ENCODE results near the gene KIF16B. TPM values are rescaled to one million over a fixed set of nuclear protein-coding genes. Genes with fewer than 3 reads are reported as not detected.

The KIF16B gene
- total RNA-seq, 1 experiment from 2014 or later, result 16.6 TPM

DNA sequence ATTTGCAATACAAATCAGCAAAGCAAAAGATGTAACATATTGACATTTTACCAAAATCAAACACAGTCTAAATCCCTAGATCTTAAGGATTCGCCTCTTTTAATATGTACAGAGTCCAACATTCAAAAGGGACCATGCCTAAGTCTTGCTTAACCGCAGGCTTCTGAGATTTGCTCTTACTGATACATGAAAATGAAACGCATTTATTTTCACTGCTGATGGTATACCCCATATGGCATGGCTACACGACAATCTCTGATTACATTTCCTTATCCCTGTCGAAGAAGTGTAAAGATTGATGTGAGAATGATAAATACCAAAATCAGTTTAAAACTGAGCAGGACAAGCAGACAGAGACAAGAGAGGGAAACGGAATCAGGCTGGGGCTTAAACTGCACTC is 75.4 kb downstream of the KIF16B start:
- intact Hi-C loops (cut with micrococcal nuclease; ENCODE audit: unreplicated experiment) (no loop called here), in situ Hi-C loops (cut with HindIII; ENCODE audit: low pct_unique_long_range_greater_than_20kb, low sequenced_read_pairs) (no loop called here)
- ATAC-seq (no peak), DNase-seq (ENCODE audit: low read depth, low spot score) (no peak)
- Histone ChIP-seq H3K4me3 (ENCODE audit: low read depth in 2 of 2, low read length in 2 of 2) (no peak overlapping the region), H3K4me1 (ENCODE audit: control insufficient read depth, insufficient read depth, low read length) (no peaks in the 10 kb centered on the region), H3K27ac (ENCODE audit: low read length) (no peak overlapping the region), H3K9me3 (ENCODE audit: control insufficient read depth, insufficient read depth, low read depth, low read length) (no peaks in the 10 kb centered on the region), H3K36me3 (ENCODE audit: control insufficient read depth, insufficient read depth, low read length) (no peaks in the 10 kb centered on the region), H3K27me3 (ENCODE audit: control insufficient read depth, insufficient read depth, low read length) (no peaks in the 10 kb centered on the region)
- BruUV-seq (replicated peaks), result no TSS peak
- POLR2A ChIA-PET, result no interaction called here
- CTCF ChIA-PET, result no interaction called here
- no peak for TF ChIP-seq TCF7L2 (IDR thresholded peaks at IDR 0.05; ENCODE audit: low read depth, low read length)
- no peak for TF ChIP-seq SIN3A (IDR thresholded peaks at IDR 0.05; ENCODE audit: borderline replicate concordance, insufficient read depth, low read depth, low read length)
- TF ChIP-seq POLR2AphosphoS5 (IDR thresholded peaks at IDR 0.05; ENCODE audit: low read depth, low read length), result no peak
- TF ChIP-seq, protein P1, sequence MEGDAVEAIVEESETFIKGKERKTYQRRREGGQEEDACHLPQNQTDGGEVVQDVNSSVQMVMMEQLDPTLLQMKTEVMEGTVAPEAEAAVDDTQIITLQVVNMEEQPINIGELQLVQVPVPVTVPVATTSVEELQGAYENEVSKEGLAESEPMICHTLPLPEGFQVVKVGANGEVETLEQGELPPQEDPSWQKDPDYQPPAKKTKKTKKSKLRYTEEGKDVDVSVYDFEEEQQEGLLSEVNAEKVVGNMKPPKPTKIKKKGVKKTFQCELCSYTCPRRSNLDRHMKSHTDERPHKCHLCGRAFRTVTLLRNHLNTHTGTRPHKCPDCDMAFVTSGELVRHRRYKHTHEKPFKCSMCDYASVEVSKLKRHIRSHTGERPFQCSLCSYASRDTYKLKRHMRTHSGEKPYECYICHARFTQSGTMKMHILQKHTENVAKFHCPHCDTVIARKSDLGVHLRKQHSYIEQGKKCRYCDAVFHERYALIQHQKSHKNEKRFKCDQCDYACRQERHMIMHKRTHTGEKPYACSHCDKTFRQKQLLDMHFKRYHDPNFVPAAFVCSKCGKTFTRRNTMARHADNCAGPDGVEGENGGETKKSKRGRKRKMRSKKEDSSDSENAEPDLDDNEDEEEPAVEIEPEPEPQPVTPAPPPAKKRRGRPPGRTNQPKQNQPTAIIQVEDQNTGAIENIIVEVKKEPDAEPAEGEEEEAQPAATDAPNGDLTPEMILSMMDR (IDR thresholded peaks at IDR 0.05), result no peak
- TF ChIP-seq, protein P2, sequence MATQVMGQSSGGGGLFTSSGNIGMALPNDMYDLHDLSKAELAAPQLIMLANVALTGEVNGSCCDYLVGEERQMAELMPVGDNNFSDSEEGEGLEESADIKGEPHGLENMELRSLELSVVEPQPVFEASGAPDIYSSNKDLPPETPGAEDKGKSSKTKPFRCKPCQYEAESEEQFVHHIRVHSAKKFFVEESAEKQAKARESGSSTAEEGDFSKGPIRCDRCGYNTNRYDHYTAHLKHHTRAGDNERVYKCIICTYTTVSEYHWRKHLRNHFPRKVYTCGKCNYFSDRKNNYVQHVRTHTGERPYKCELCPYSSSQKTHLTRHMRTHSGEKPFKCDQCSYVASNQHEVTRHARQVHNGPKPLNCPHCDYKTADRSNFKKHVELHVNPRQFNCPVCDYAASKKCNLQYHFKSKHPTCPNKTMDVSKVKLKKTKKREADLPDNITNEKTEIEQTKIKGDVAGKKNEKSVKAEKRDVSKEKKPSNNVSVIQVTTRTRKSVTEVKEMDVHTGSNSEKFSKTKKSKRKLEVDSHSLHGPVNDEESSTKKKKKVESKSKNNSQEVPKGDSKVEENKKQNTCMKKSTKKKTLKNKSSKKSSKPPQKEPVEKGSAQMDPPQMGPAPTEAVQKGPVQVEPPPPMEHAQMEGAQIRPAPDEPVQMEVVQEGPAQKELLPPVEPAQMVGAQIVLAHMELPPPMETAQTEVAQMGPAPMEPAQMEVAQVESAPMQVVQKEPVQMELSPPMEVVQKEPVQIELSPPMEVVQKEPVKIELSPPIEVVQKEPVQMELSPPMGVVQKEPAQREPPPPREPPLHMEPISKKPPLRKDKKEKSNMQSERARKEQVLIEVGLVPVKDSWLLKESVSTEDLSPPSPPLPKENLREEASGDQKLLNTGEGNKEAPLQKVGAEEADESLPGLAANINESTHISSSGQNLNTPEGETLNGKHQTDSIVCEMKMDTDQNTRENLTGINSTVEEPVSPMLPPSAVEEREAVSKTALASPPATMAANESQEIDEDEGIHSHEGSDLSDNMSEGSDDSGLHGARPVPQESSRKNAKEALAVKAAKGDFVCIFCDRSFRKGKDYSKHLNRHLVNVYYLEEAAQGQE (IDR thresholded peaks at IDR 0.05; ENCODE audit: insufficient read depth in 1 of 2, low read depth in 2 of 2, low read length in 1 of 2), result no peak

DNA sequence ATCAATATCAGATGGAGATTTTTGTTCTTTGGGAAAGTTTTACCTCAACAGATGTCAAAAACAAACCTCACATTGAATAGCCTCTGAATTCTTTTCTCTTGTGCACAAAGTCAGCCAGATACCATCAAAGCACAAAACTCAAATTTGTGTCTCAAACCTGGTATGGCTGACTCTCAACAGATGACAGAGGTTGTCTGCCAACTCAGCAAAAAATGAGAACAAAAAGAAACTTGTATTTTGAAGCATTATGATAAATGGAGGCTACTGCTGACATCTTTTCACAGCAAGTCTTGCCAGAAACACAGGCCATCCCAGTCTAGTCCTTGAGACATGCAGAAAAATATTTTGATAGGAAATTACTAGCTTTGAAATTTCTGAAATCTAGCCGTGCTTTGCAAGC is 79.8 kb downstream of the KIF16B start:
- Histone ChIP-seq H3K9me3 (ENCODE audit: control insufficient read depth, insufficient read depth, low read depth, low read length) (no peaks in the 10 kb centered on the region), H3K27me3 (ENCODE audit: control insufficient read depth, insufficient read depth, low read length) (no peaks in the 10 kb centered on the region), H3K4me1 (ENCODE audit: control insufficient read depth, insufficient read depth, low read length) (no peaks in the 10 kb centered on the region), H3K36me3 (ENCODE audit: control insufficient read depth, insufficient read depth, low read length) (no peaks in the 10 kb centered on the region), H3K27ac (ENCODE audit: low read length) (no peak overlapping the region), H3K4me3 (ENCODE audit: low read depth in 2 of 2, low read length in 2 of 2) (no peak overlapping the region)
- TF ChIP-seq POLR2AphosphoS5 (IDR thresholded peaks at IDR 0.05; ENCODE audit: low read depth, low read length), result no peak
- TF ChIP-seq, protein P2 (IDR thresholded peaks at IDR 0.05; ENCODE audit: insufficient read depth in 1 of 2, low read depth in 2 of 2, low read length in 1 of 2), result no peak
- TF ChIP-seq, protein P1 (IDR thresholded peaks at IDR 0.05), result no peak
- TF ChIP-seq TCF7L2 (IDR thresholded peaks at IDR 0.05; ENCODE audit: low read depth, low read length), result no peak
- no peak for TF ChIP-seq SIN3A (IDR thresholded peaks at IDR 0.05; ENCODE audit: borderline replicate concordance, insufficient read depth, low read depth, low read length)
- ChIA-PET CTCF (no interaction called here), POLR2A (no interaction called here)
- intact Hi-C loops (cut with micrococcal nuclease; ENCODE audit: unreplicated experiment) (no loop called here), in situ Hi-C loops (cut with HindIII; ENCODE audit: low pct_unique_long_range_greater_than_20kb, low sequenced_read_pairs) (no loop called here)
- ATAC-seq (no peak), DNase-seq (ENCODE audit: low read depth, low spot score) (no peak)
- no TSS peak for BruUV-seq (replicated peaks)
